K562 (cell line): ENCODE results near the gene PTPRT.

Experiments
- ATF6 ChIP-seq: sonication (generic); formaldehyde crosslinking; IDR thresholded peaks from 2 replicates; pipeline ENCODE4 v1.4.0; 2020; ENCODE audit warnings: mild to moderate bottlenecking, missing genetic modification reagents
- CTCF ChIP-seq, 3 experiments: IDR thresholded peaks in 2 of 3; conservative IDR thresholded peaks in 1 of 3; 2 replicates each; pipeline ENCODE4 v1.5.1; 2011 to 2012; ENCODE audit warnings: low read length in 3 of 3, mild to moderate bottlenecking in 3 of 3, control low read depth in 2 of 3, improper control_type of control experiment in 1 of 3, inconsistent platforms in 1 of 3, low read depth in 1 of 3, mixed read lengths in 1 of 3, moderate library complexity in 1 of 3; ENCODE audit not compliant: insufficient read depth in 2 of 3
- E2F1 ChIP-seq: sonication (generic); formaldehyde crosslinking; IDR thresholded peaks from 2 replicates; pipeline ENCODE4 v1.8.1; 2023; ENCODE audit warnings: mild to moderate bottlenecking, missing genetic modification reagents, moderate library complexity
- E2F8 ChIP-seq: fragments of 450-650 bp; IDR thresholded peaks from 2 replicates; pipeline ENCODE4 v1.7.1; 2018; ENCODE audit warnings: mild to moderate bottlenecking, low read depth; ENCODE audit not compliant: partially characterized antibody
- FOS ChIP-seq: IDR thresholded peaks from 3 replicates; pipeline ENCODE4 v1.6.1; 2011; ENCODE audit not compliant: insufficient read length; ENCODE audit errors: extremely low read depth
- MXI1 ChIP-seq: IDR thresholded peaks from 2 replicates; pipeline ENCODE4 v1.6.1; 2011; ENCODE audit warnings: low read depth, mild to moderate bottlenecking, improper control_type of control experiment, low read length
- PML ChIP-seq: IDR thresholded peaks from 2 replicates; pipeline ENCODE4 v1.6.1; 2012; ENCODE audit warnings: low read length, inconsistent platforms
- POLR2A ChIP-seq: fragments of 450-650 bp; conservative IDR thresholded peaks from 2 replicates; pipeline ENCODE4 v1.6.1; 2016
- RBBP5 ChIP-seq: fragments of 200-600 bp; sonication (generic); IDR thresholded peaks from 2 replicates; pipeline ENCODE4 v1.6.1; 2012; ENCODE audit warnings: borderline replicate concordance, mild to moderate bottlenecking, low read length, control low read depth, inconsistent platforms; ENCODE audit not compliant: insufficient read depth, poor library complexity, severe bottlenecking
- TAF1 ChIP-seq: IDR thresholded peaks from 2 replicates; pipeline ENCODE4 v1.6.1; 2011; ENCODE audit warnings: mild to moderate bottlenecking, low read length, moderate library complexity; ENCODE audit not compliant: insufficient read depth, control insufficient read depth, severe bottlenecking; ENCODE audit errors: extremely low read depth
- ZBTB7A ChIP-seq: IDR thresholded peaks from 2 replicates; pipeline ENCODE4 v1.6.1; 2011; ENCODE audit warnings: low read depth, mild to moderate bottlenecking, low read length, moderate library complexity, borderline replicate concordance; ENCODE audit not compliant: control insufficient read depth
- ZKSCAN1 ChIP-seq: fragments of 150-350 bp; IDR thresholded peaks from 2 replicates; pipeline ENCODE4 v1.6.1; 2016; ENCODE audit warnings: low read depth, low read length
- ZNF24 ChIP-seq: fragments of 450-650 bp; IDR thresholded peaks from 2 replicates; pipeline ENCODE4 v1.6.1; 2016

- TF ChIP-seq ZNF24 (no peak), ZKSCAN1 (no peak), CTCF (IDR thresholded peaks at IDR 0.05 in 2 of 3, conservative IDR thresholded peaks at IDR 0.05 in 1 of 3; ENCODE audit: insufficient read depth in 2 of 3, low read depth in 1 of 3, low read length in 3 of 3) (peak in 2 of 3 experiments; percentile 32 to 53; a peak in 3 of 6 replicates), ATF6 (no peak), E2F8 (no peak), PML (no peak), FOS (no peak), E2F1 (no peak), TAF1 (no peak), MXI1 (no peak), ZBTB7A (no peak), RBBP5 (no peak), POLR2A (no peak)
Measured at GRCh38 chr20:42204109-42204660, 985.5 kb downstream of the PTPRT start.
